NCI-H1694 treated with DMSO at 0.1 percent for 48 hours (cell line): Measurements from ENCODE around the gene TUG1.

Source experiments
- DNase-seq: peaks from one replicate; lab custom pipeline; 2025; lab: John Stamatoyannopoulos, UW

The TUG1 gene

GRCh38 chr22:31001124-31001770 lies 32.2 kb downstream of the TUG1 start:
- no peak for DNase-seq

- no peak for DNase-seq
These were observed 36.5 kb downstream of the TUG1 start for GRCh38 chr22:31005535-31005934.

- no peak for DNase-seq
These were observed 50.3 kb downstream of the TUG1 start for GRCh38 chr22:31019191-31019930.

DNA sequence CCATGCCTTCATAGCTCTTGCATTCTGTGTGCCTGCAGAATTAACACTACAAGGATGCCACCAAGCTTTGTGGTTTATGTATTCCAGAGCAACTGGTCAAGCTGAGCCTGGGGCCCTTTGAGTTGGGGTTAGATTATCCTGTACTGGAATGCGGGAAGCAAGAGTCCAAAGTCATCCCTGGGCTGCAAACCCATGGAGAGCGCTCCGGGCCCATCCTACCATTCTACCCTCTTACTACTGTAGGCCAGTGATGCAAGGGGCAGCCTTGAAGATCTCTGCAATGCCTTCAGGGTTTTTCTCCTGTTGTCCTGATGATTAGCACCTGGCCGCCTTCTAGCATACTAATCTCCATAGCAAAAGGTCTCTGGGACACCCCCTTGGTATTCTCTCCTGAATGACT lies 51.3 kb downstream of the TUG1 start:
- DNase-seq, result no peak

GRCh38 chr22:31022516-31022915 lies 53.5 kb downstream of the TUG1 start:
- no peak for DNase-seq
